Measurements from ENCODE around the gene CIDEA.

Gene CIDEA

GRCh38 chr18:12317664-12318333, 63.6 kb downstream of the CIDEA start:
- TF ChIP-seq, protein P1, sequence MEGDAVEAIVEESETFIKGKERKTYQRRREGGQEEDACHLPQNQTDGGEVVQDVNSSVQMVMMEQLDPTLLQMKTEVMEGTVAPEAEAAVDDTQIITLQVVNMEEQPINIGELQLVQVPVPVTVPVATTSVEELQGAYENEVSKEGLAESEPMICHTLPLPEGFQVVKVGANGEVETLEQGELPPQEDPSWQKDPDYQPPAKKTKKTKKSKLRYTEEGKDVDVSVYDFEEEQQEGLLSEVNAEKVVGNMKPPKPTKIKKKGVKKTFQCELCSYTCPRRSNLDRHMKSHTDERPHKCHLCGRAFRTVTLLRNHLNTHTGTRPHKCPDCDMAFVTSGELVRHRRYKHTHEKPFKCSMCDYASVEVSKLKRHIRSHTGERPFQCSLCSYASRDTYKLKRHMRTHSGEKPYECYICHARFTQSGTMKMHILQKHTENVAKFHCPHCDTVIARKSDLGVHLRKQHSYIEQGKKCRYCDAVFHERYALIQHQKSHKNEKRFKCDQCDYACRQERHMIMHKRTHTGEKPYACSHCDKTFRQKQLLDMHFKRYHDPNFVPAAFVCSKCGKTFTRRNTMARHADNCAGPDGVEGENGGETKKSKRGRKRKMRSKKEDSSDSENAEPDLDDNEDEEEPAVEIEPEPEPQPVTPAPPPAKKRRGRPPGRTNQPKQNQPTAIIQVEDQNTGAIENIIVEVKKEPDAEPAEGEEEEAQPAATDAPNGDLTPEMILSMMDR (IDR thresholded peaks at IDR 0.05): no peak

DNA sequence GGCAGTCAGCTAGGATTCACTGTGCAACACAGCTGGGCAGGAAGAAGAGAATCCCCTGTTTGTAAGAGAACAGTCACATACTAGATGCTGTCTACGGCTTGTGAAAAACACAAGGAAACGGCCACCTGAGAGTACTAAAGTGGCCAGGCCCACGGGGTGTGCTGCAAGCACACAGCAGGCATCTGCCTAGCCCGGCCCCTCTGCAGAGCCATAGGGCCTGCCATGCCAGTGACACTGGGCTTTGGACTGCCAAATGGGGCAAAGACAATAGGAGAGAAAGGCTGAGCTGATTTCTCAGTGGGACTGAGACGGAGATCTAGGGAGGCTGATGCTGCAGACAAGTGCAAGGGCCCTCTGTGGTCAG, 64.2 kb downstream of the CIDEA start:
- TF ChIP-seq, protein P1 (IDR thresholded peaks at IDR 0.05): no peak

- TF ChIP-seq, protein P1 (IDR thresholded peaks at IDR 0.05): no peak
These were observed 64.7 kb downstream of the CIDEA start for GRCh38 chr18:12318857-12319256.

GRCh38 chr18:12321333-12321732, 67.2 kb downstream of the CIDEA start:
- TF ChIP-seq, protein P1 (IDR thresholded peaks at IDR 0.05): no peak

- TF ChIP-seq, protein P1 (IDR thresholded peaks at IDR 0.05): no peak
These were observed 71.0 kb downstream of the CIDEA start for GRCh38 chr18:12324991-12325725.

DNA sequence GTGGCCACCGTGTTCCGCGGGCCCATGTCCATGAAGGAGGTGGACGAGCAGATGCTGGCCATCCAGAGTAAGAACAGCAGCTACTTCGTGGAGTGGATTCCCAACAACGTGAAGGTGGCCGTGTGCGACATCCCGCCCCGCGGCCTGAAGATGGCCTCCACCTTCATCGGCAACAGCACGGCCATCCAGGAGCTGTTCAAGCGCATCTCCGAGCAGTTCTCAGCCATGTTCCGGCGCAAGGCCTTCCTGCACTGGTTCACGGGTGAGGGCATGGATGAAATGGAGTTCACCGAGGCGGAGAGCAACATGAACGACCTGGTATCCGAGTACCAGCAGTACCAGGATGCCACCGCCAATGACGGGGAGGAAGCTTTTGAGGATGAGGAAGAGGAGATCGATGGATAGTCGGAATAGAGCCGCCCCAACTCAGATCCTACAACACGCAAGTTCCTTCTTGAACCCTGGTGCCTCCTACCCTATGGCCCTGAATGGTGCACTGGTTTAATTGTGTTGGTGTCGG, 71.6 kb downstream of the CIDEA start:
- TF ChIP-seq, protein P1 (IDR thresholded peaks at IDR 0.05): no peak

GRCh38 chr18:12326711-12327460, 72.7 kb downstream of the CIDEA start:
- TF ChIP-seq, protein P1 (IDR thresholded peaks at IDR 0.05): no peak
